GM06990 (cell line): Measurements from ENCODE around the gene ADTRP.

ENCODE experiments used
- DNase-seq: peaks from one replicate; pipeline ENCODE4 v3.0.0-alpha.2; 2011; ENCODE audit not compliant: insufficient read length; ENCODE audit errors: extremely low read depth
- H3K27me3 ChIP-seq: replicated peaks from 2 replicates; pipeline ENCODE4 v1.6.0; 2011; ENCODE audit warnings: low read length; ENCODE audit not compliant: control insufficient read depth, insufficient read depth
- H3K36me3 ChIP-seq: 2 replicates; pipeline ENCODE4 v1.5.1; 2011; ENCODE audit warnings: low read length; ENCODE audit not compliant: control insufficient read depth, insufficient read depth
- H3K4me3 ChIP-seq: replicated peaks from 2 replicates; pipeline ENCODE4 v1.5.1; 2011; ENCODE audit warnings: low read depth, mild to moderate bottlenecking, control low read depth, low read length
- TF ChIP-seq, protein P1 (sequence below): IDR thresholded peaks from 2 replicates; pipeline ENCODE4 v1.5.1; 2011; ENCODE audit warnings: low read length, control low read depth, mild to moderate bottlenecking, inconsistent platforms; ENCODE audit not compliant: insufficient read depth, poor library complexity, severe bottlenecking

The ADTRP gene

DNA sequence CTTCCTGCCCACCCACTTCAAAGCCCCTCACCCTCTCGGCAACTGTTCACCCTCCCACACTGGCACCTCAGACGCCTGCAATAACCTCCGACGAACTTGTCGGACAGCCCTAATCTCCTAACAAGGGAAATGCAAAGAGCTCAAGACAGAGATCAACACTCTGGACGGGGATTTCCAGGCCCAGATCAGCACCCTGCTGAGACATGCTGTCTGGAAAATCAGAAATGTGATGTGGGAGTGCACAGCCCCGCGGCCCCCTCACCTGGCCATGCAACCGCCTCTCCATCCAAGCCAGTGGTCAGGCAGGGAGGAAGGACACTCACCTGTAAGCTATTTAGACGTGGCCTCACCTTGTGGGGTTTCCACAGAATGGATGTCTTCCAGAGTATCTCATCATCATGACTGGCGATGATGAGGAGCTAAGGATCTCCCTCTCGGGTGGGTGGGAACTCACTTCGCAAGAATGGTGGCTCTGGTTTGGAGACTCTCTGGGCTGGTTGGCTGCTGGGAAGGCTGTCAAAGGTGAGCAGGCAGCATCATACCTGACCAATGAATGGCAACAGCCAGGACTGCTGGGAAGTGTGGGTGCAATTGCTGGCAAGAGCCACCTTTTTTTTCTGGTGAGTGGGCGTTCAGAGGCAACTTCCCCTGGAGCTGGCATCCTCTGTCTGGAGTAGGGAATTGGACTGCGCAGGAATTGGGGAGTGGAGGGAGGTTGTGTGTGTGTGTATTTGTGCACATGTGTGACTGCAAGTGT lies 28.1 kb upstream of the ADTRP start:
- no peaks in the 10 kb centered on the region for H3K36me3 ChIP-seq
- TF ChIP-seq, protein P1, sequence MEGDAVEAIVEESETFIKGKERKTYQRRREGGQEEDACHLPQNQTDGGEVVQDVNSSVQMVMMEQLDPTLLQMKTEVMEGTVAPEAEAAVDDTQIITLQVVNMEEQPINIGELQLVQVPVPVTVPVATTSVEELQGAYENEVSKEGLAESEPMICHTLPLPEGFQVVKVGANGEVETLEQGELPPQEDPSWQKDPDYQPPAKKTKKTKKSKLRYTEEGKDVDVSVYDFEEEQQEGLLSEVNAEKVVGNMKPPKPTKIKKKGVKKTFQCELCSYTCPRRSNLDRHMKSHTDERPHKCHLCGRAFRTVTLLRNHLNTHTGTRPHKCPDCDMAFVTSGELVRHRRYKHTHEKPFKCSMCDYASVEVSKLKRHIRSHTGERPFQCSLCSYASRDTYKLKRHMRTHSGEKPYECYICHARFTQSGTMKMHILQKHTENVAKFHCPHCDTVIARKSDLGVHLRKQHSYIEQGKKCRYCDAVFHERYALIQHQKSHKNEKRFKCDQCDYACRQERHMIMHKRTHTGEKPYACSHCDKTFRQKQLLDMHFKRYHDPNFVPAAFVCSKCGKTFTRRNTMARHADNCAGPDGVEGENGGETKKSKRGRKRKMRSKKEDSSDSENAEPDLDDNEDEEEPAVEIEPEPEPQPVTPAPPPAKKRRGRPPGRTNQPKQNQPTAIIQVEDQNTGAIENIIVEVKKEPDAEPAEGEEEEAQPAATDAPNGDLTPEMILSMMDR, result no peak
- no peaks in the 10 kb centered on the region for H3K27me3 ChIP-seq
- H3K4me3 ChIP-seq, result no peak overlapping the region
- DNase-seq, result no peak

DNA sequence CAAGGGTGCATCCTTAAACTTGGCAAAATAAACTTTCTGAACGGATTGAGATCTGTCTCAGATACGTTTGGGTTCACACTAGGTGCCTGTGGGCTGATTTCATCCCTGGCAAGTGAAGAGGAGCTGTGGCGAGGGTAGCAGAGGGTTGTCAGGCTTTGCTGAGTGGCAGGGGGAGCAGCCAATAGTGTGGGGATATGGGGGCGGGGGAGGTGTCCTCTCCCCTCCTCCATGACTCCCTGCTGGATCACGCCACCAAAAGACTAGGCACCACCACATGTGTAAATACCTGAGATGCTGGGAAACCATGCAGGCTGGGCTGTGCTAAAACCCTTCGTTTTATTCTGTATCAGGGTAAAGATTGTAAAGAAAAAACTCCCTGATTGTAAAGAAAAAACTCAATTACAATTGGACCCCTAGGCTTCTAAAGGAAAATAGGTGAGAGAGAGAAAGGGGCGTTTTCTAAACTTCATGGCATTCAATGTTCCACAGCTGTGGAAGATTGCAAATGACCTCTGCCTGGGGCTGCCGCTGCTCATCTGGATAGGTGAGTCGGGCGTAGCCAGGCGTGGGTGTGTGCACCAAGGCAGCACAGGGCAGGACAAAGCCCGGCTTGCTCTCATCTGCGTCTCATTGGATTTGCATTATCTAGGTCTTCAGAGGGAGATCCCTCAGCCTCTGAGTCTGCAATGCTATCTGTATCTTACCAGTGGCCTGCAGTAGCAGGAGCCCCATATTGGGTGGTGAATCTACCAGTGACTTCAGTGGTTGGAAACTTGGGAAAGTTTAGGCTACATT lies 26.9 kb upstream of the ADTRP start:
- no peaks in the 10 kb centered on the region for H3K36me3 ChIP-seq
- no peaks in the 10 kb centered on the region for H3K27me3 ChIP-seq
- DNase-seq, result no peak
- H3K4me3 ChIP-seq, result no peak overlapping the region
- TF ChIP-seq, protein P1, result no peak

DNA sequence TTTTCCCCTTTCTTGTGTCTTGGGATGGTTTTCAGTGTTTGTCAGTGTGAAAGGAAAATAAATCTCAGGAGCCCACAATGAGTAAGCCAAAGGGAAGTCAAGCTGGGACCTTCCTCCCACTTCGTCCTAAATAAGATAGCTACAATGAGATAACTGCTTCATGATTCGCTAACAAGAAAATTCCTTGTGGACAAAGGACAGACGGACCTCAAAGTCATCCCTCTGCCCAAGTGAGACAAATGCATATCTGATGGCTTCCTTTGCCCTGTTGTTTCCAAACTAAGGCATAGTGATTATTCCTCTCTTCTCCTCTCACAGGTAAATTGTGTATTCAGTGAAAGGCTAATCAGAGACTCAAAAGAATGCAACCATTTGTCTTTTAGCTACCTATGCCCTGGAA lies 26.1 kb upstream of the ADTRP start:
- no peak for DNase-seq
- H3K27me3 ChIP-seq, result no peaks in the 10 kb centered on the region
- H3K4me3 ChIP-seq, result no peak overlapping the region
- H3K36me3 ChIP-seq, result no peaks in the 10 kb centered on the region
- TF ChIP-seq, protein P1, result no peak

DNA sequence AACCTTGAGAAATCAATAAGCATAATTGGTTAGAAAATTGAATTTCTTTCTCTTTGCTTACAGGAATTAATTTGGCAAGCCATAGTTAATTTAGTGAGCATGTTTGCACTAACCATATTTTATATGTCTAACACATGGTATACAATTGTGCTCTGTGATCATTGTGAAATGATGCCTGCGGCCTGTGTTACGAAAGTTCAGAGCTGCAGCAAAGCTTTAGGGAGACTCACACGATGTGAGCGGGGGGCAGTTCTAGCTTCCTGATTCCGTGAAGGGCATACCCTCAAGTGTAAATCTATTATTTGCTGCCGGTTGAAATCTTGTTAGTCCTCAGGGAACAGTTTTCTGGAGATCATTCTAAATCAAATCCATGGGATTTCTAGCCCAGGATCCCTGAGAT lies 25.5 kb upstream of the ADTRP start:
- Histone ChIP-seq H3K36me3 (no peaks in the 10 kb centered on the region), H3K27me3 (no peaks in the 10 kb centered on the region), H3K4me3 (no peak overlapping the region)
- TF ChIP-seq, protein P1, result no peak
- no peak for DNase-seq

DNA sequence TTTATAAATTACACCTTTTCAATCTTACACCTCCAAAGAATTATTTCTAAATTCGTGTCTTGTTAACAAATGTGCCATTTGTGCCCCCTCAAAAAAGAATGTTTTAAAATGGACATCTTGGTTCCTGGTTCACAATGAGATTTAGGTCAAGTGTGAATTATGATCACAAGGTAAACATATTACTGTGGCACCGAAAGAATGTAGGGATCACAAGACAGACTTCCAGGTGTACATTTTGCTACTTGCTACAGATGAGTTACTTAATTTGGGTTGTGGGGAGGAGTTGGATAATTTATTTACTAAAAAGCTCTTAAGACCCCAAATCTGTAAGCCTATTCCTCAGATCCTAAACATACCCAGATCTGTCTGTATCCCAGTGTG lies 25.0 kb upstream of the ADTRP start:
- Histone ChIP-seq H3K27me3 (no peaks in the 10 kb centered on the region), H3K4me3 (no peak overlapping the region), H3K36me3 (no peaks in the 10 kb centered on the region)
- DNase-seq, result no peak
- TF ChIP-seq, protein P1, result no peak
